CD4-positive, alpha-beta memory T cell (primary cell): ENCODE measurements around the gene EMC7. TPM values are rescaled to one million over a fixed set of nuclear protein-coding genes. Genes with fewer than 3 reads are reported as not detected.

Source experiments
- CTCF ChIA-PET: fragments of 350-600 bp; sonication (Branson Sonifier 250); formaldehyde crosslinking; loops from one replicate; lab custom pipeline; 2021; ENCODE audit warnings: inconsistent platforms; ENCODE audit not compliant: partially characterized antibody; lab: Charles Lee
- POLR2A ChIA-PET: fragments of 350-600 bp; sonication (Branson Sonifier 250); formaldehyde crosslinking; loops from one replicate; lab custom pipeline; 2021; ENCODE audit not compliant: partially characterized antibody; lab: Charles Lee
- DNase-seq, 5 donors: peaks; one replicate each; pipeline versions ENCODE4 v3.0.0 to v3.0.0-alpha.2; 2020 to 2022; ENCODE audit warnings: mixed read lengths in 1 of 5
- H3K27ac ChIP-seq: one replicate; pipeline ENCODE4 v1.7.0; 2013; ENCODE audit warnings: low read depth, low read length
- H3K27me3 ChIP-seq: 2 replicates; pipeline ENCODE4 v1.7.0; 2013; ENCODE audit warnings: mild to moderate bottlenecking, low read length, moderate library complexity; ENCODE audit not compliant: insufficient read depth
- H3K36me3 ChIP-seq: 2 replicates; pipeline ENCODE4 v1.7.0; 2013; ENCODE audit warnings: mild to moderate bottlenecking, low read length, moderate library complexity; ENCODE audit not compliant: insufficient read depth
- H3K4me1 ChIP-seq: 2 replicates; pipeline ENCODE4 v1.7.0; 2013; ENCODE audit warnings: mild to moderate bottlenecking, low read length, moderate library complexity; ENCODE audit not compliant: insufficient read depth
- H3K4me3 ChIP-seq, 2 donors: one replicate each; pipeline ENCODE4 v1.7.0; 2013; ENCODE audit warnings: low read length in 2 of 2, mild to moderate bottlenecking in 1 of 2
- H3K9me3 ChIP-seq, 2 donors: one replicate each; pipeline ENCODE4 v1.7.0; 2013; ENCODE audit warnings: low read length in 2 of 2, control low read depth in 1 of 2; ENCODE audit not compliant: control insufficient read depth in 1 of 2
- H3K27ac Mint-ChIP-seq, 7 donors: one replicate each; pipeline ENCODE4 v1.8.0; 2020 to 2021; ENCODE audit warnings: mixed read lengths in 7 of 7, mild to moderate bottlenecking in 6 of 7, inconsistent platforms in 3 of 7, moderate library complexity in 3 of 7
- H3K27me3 Mint-ChIP-seq, 2 donors: one replicate each; pipeline ENCODE4 v1.8.0; 2020 to 2021; ENCODE audit warnings: mixed read lengths in 2 of 2
- H3K36me3 Mint-ChIP-seq, 2 donors: one replicate each; pipeline ENCODE4 v1.8.0; 2020 to 2021; ENCODE audit warnings: mixed read lengths in 2 of 2, inconsistent platforms in 1 of 2, mild to moderate bottlenecking in 1 of 2
- H3K4me1 Mint-ChIP-seq, 4 donors: one replicate each; pipeline ENCODE4 v1.8.0; 2020 to 2021; ENCODE audit warnings: mixed read lengths in 4 of 4, mild to moderate bottlenecking in 1 of 4
- H3K4me3 Mint-ChIP-seq, 8 donors: one replicate each; pipeline ENCODE4 v1.8.0; 2020 to 2021; ENCODE audit warnings: mixed read lengths in 8 of 8, mild to moderate bottlenecking in 7 of 8, moderate library complexity in 6 of 8, inconsistent platforms in 3 of 8
- H3K9me3 Mint-ChIP-seq, 8 donors: one replicate each; pipeline ENCODE4 v1.8.0; 2020 to 2021; ENCODE audit warnings: mixed read lengths in 8 of 8, mild to moderate bottlenecking in 5 of 8, inconsistent platforms in 3 of 8, moderate library complexity in 1 of 8
- intact Hi-C: fragments of 100-400 bp; cut with micrococcal nuclease; formaldehyde crosslinking; loops from one replicate; pipeline ENCODE4 v1.15.1; 2023
- polyA plus RNA-seq, 2 donors: library from polyadenylated mRNA; unstranded; fragments of 300-500 nt; fragmentation: Illumina TruSeq; gene quantifications; one replicate each; pipeline ENCODE4 v1.2.3, GENCODE V29; 2021
- total RNA-seq, 2 experiments: library from RNA; stranded (reverse); gene quantifications; one replicate each; pipeline ENCODE4 v1.2.3, GENCODE V29; 2021

EMC7 gene
- total and polyA plus RNA-seq, 4 experiments from 2014 or later, result 38.3 to 167 (median 81.3) TPM

GRCh38 chr15:34085746-34086145 is 15.9 kb downstream of the EMC7 start:
- ChIA-PET CTCF (interaction anchor here (1.4 kb wide), 1 partner anchor 23 kb away, joined by 4 read pairs; no protein-coding TSS in a partner anchor), POLR2A (interaction anchor here (0.7 to 1.4 kb wide), 2 partner anchors 16 to 253 kb away, joined by 4 to 5 read pairs; partner anchors contain the start of gene EMC7)
- H3K4me3 Mint-ChIP-seq, result no peak overlapping the region
- Histone ChIP-seq H3K4me3 (no peak overlapping the region), H3K27me3 (no peaks in the 10 kb centered on the region), H3K9me3 (no peaks in the 10 kb centered on the region), H3K27ac (no peak overlapping the region), H3K4me1 (no peaks in the 10 kb centered on the region), H3K36me3 (peaks cover 40% of the 10 kb centered on the region)
- intact Hi-C loops, result no loop called here
- H3K36me3 Mint-ChIP-seq, result peaks cover 37 to 58% of the 10 kb centered on the region in 2 donors
- no peaks in the 10 kb centered on the region for H3K4me1 Mint-ChIP-seq
- H3K27me3 Mint-ChIP-seq, result no peaks in the 10 kb centered on the region
- no peak overlapping the region for H3K27ac Mint-ChIP-seq
- no peak for DNase-seq
- H3K9me3 Mint-ChIP-seq, result no peaks in the 10 kb centered on the region

GRCh38 chr15:34084086-34084485 is 17.6 kb downstream of the EMC7 start:
- no peak overlapping the region for H3K4me3 ChIP-seq
- Mint-ChIP-seq H3K4me3 (no peak overlapping the region), H3K27ac (no peak overlapping the region), H3K4me1 (no peaks in the 10 kb centered on the region), H3K9me3 (no peaks in the 10 kb centered on the region), H3K36me3 (peaks cover 31 to 49% of the 10 kb centered on the region in 2 donors), H3K27me3 (no peaks in the 10 kb centered on the region)
- ChIA-PET POLR2A (no interaction called here), CTCF (no interaction called here)
- DNase-seq, result no peak
- H3K9me3 ChIP-seq, result no peaks in the 10 kb centered on the region
- intact Hi-C loops, result no loop called here
- no peak overlapping the region for H3K27ac ChIP-seq
- H3K4me1 ChIP-seq, result no peaks in the 10 kb centered on the region
- H3K36me3 ChIP-seq, result peaks cover 33% of the 10 kb centered on the region
- H3K27me3 ChIP-seq, result no peaks in the 10 kb centered on the region

GRCh38 chr15:34079904-34080303 is 21.8 kb downstream of the EMC7 start:
- H3K9me3 ChIP-seq, result no peaks in the 10 kb centered on the region
- CTCF ChIA-PET, result interaction anchor here (1.0 kb wide), 1 partner anchor 15 kb away, joined by 3 read pairs; no protein-coding TSS in a partner anchor
- H3K27me3 Mint-ChIP-seq, result no peaks in the 10 kb centered on the region

GRCh38 chr15:34078900-34079299 is 22.8 kb downstream of the EMC7 start:
- Mint-ChIP-seq H3K9me3 (no peaks in the 10 kb centered on the region), H3K4me1 (no peaks in the 10 kb centered on the region), H3K36me3 (peaks cover 13 to 27% of the 10 kb centered on the region in 2 donors), H3K4me3 (no peak overlapping the region), H3K27ac (no peak overlapping the region), H3K27me3 (no peaks in the 10 kb centered on the region)
- no peaks in the 10 kb centered on the region for H3K27me3 ChIP-seq
- intact Hi-C loops, result no loop called here
- no peak overlapping the region for H3K27ac ChIP-seq
- H3K9me3 ChIP-seq, result no peaks in the 10 kb centered on the region
- H3K4me3 ChIP-seq, result no peak overlapping the region
- DNase-seq, result no peak
- ChIA-PET CTCF (no interaction called here), POLR2A (no interaction called here)
- H3K4me1 ChIP-seq, result no peaks in the 10 kb centered on the region
- peaks cover 4% of the 10 kb centered on the region for H3K36me3 ChIP-seq

More at GRCh38 chr15:34079904-34080303, 21.8 kb downstream of the EMC7 start:
- DNase-seq, result no peak
- Histone ChIP-seq H3K27me3 (no peaks in the 10 kb centered on the region), H3K36me3 (peaks cover 9% of the 10 kb centered on the region), H3K27ac (no peak overlapping the region), H3K4me3 (no peak overlapping the region), H3K4me1 (no peaks in the 10 kb centered on the region)
- POLR2A ChIA-PET, result no interaction called here
- intact Hi-C loops, result no loop called here
- no peak overlapping the region for H3K4me3 Mint-ChIP-seq
- no peak overlapping the region for H3K27ac Mint-ChIP-seq
- peaks cover 22 to 29% of the 10 kb centered on the region in 2 donors for H3K36me3 Mint-ChIP-seq
- no peaks in the 10 kb centered on the region for H3K9me3 Mint-ChIP-seq
- no peaks in the 10 kb centered on the region for H3K4me1 Mint-ChIP-seq

GRCh38 chr15:34076785-34077184 is 24.9 kb downstream of the EMC7 start:
- Histone ChIP-seq H3K9me3 (no peaks in the 10 kb centered on the region), H3K27me3 (no peaks in the 10 kb centered on the region), H3K4me3 (no peak overlapping the region), H3K4me1 (no peaks in the 10 kb centered on the region), H3K36me3 (no peaks in the 10 kb centered on the region), H3K27ac (no peak overlapping the region)
- POLR2A ChIA-PET, result no interaction called here
- CTCF ChIA-PET, result no interaction called here
- H3K36me3 Mint-ChIP-seq, result peaks cover 3 to 18% of the 10 kb centered on the region in 2 donors
- no peaks in the 10 kb centered on the region for H3K4me1 Mint-ChIP-seq
- no peaks in the 10 kb centered on the region for H3K9me3 Mint-ChIP-seq
- no peak overlapping the region for H3K27ac Mint-ChIP-seq
- intact Hi-C loops, result no loop called here
- no peak overlapping the region for H3K4me3 Mint-ChIP-seq
- no peak for DNase-seq
- no peaks in the 10 kb centered on the region for H3K27me3 Mint-ChIP-seq

GRCh38 chr15:34070003-34070402 is 31.7 kb downstream of the EMC7 start:
- intact Hi-C loops, result no loop called here
- no peak overlapping the region for H3K4me3 ChIP-seq

GRCh38 chr15:34065941-34066340 is 35.7 kb downstream of the EMC7 start:
- peaks cover 3 to 9% (median 5%) of the 10 kb centered on the region in 4 donors for H3K4me1 Mint-ChIP-seq
- intact Hi-C loops, result no loop called here

More at GRCh38 chr15:34070003-34070402, 31.7 kb downstream of the EMC7 start:
- Mint-ChIP-seq H3K27ac (no peak overlapping the region), H3K36me3 (peaks cover 0 to 3% of the 10 kb centered on the region in 2 donors), H3K9me3 (no peaks in the 10 kb centered on the region), H3K4me1 (no peaks in the 10 kb centered on the region), H3K4me3 (no peak overlapping the region), H3K27me3 (no peaks in the 10 kb centered on the region)
- H3K9me3 ChIP-seq, result no peaks in the 10 kb centered on the region
- POLR2A ChIA-PET, result no interaction called here
- no peaks in the 10 kb centered on the region for H3K36me3 ChIP-seq
- no peaks in the 10 kb centered on the region for H3K27me3 ChIP-seq
- no peak overlapping the region for H3K27ac ChIP-seq
- no peaks in the 10 kb centered on the region for H3K4me1 ChIP-seq
- CTCF ChIA-PET, result no interaction called here
- DNase-seq, result no peak

More at GRCh38 chr15:34065941-34066340, 35.7 kb downstream of the EMC7 start:
- POLR2A ChIA-PET, result no interaction called here
- H3K9me3 ChIP-seq, result no peaks in the 10 kb centered on the region
- no peaks in the 10 kb centered on the region for H3K27me3 Mint-ChIP-seq
- H3K27ac ChIP-seq, result no peak overlapping the region
- CTCF ChIA-PET, result interaction anchor here (1.3 to 10.8 kb wide), 2 partner anchors 9 to 145 kb away, joined by 3 to 118 read pairs; partner anchors contain the start of gene KATNBL1
- H3K36me3 Mint-ChIP-seq, result no peaks in the 10 kb centered on the region
- no peaks in the 10 kb centered on the region for H3K4me1 ChIP-seq
- no peak overlapping the region for H3K4me3 ChIP-seq
- DNase-seq, result no peak
- no peaks in the 10 kb centered on the region for H3K9me3 Mint-ChIP-seq
- H3K27ac Mint-ChIP-seq, result peak overlapping the region in 1 of 7 donors; percentile 48
- H3K4me3 Mint-ChIP-seq, result no peak overlapping the region
- no peaks in the 10 kb centered on the region for H3K27me3 ChIP-seq
- H3K36me3 ChIP-seq, result no peaks in the 10 kb centered on the region
